ENCODE results near the gene DNAJC8. TPM values are rescaled to one million over a fixed set of nuclear protein-coding genes. Genes with fewer than 3 reads are reported as not detected.

DNAJC8 gene
- total and polyA plus RNA-seq, 7 experiments from 2014 or later: 54.2 to 174 (median 74.9) TPM

DNA sequence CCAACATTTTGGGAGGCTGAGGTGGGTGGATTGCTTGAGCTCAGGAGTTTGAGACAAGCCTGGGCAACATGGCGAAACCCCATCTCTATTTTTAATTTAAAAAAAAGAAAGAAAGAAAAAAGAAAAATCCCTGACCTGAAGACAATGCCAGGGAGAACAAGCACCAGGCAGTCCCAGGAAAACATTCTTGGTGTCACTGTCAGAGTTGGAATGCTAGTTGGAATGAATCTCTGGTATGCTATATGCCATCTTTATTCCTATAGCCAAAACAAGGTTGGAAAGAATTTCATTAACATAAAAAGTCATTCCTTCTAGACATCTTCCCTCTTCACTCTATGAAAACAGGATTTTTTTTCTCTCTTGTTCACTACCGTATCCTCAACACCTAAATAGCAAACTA lies 2.8 kb downstream of the DNAJC8 start:
- Mint-ChIP-seq H3K4me3 (peak overlapping the region in 4 of 10 donors; percentile 10 to 38 (median 26)), H3K9me3 (no peaks in the 10 kb centered on the region), H3K27ac (peak overlapping the region in 2 of 9 donors; percentile 42 to 64), H3K27me3 (no peaks in the 10 kb centered on the region), H3K36me3 (peaks cover 9 to 24% (median 22%) of the 10 kb centered on the region in 5 donors), H3K4me1 (peaks cover 11 to 52% (median 41%) of the 10 kb centered on the region in 7 donors)
- no peak for ATAC-seq
- H3K9me3 ChIP-seq (ENCODE audit: control insufficient read depth in 2 of 3, low read length in 3 of 3): no peaks in the 10 kb centered on the region
- H3K36me3 ChIP-seq (ENCODE audit: control insufficient read depth in 2 of 3, insufficient read depth in 3 of 3, low read length in 3 of 3): peaks cover 0 to 49% (median 13%) of the 10 kb centered on the region in 3 experiments
- intact Hi-C loops (cut with micrococcal nuclease): loop anchor here in 1 of 2 donors (5.0 kb wide), 1 partner anchor 657 kb away; no protein-coding TSS in a partner anchor
- no peak overlapping the region for H3K4me3 ChIP-seq (ENCODE audit: low read length)
- DNase-seq: no peak
- H3K27me3 ChIP-seq (ENCODE audit: control insufficient read depth in 2 of 2, insufficient read depth in 2 of 2, low read length in 2 of 2): no peaks in the 10 kb centered on the region
- H3K4me1 ChIP-seq (ENCODE audit: control insufficient read depth in 2 of 2, insufficient read depth in 2 of 2, low read length in 2 of 2): peaks cover 11 to 12% of the 10 kb centered on the region in 2 donors
- ChIA-PET CTCF (interaction anchor here (0.6 kb wide), 1 partner anchor 324 kb away, joined by 3 read pairs; no protein-coding TSS in a partner anchor), POLR2A (interaction anchor here (0.6 to 13.7 kb wide), 3 partner anchors 16 to 1980 kb away, joined by 3 to 184 read pairs (median 3); no protein-coding TSS in a partner anchor)
- no peak overlapping the region for H3K27ac ChIP-seq (ENCODE audit: low read depth, low read length)

DNA sequence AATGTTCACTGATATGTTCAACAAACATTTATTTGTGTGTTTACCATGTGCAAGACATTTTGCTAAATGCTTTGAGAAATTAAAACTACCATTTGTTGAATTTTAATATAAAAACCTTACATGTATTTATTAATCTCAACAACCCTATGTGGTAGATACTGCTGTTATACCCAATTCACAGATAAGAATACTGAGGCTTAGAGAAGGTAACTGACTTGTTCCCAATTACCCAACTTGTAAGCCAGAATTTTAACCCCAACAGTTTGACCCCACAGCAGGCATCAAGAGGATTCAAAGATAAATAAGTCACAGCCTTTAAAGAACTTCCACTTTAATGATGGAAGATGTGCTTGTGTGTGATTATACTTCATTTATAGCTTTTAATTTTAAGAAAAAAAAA lies 3.7 kb downstream of the DNAJC8 start:
- H3K4me1 Mint-ChIP-seq: peaks cover 11 to 51% (median 37%) of the 10 kb centered on the region in 7 donors
- H3K9me3 ChIP-seq (ENCODE audit: control insufficient read depth in 2 of 3, low read length in 3 of 3): no peaks in the 10 kb centered on the region
- no peak overlapping the region for H3K4me3 ChIP-seq (ENCODE audit: low read length)
- peaks cover 9 to 27% (median 25%) of the 10 kb centered on the region in 5 donors for H3K36me3 Mint-ChIP-seq
- CTCF ChIA-PET: interaction anchor here (0.7 kb wide), 1 partner anchor 43 kb away, joined by 3 read pairs; no protein-coding TSS in a partner anchor
- H3K27ac Mint-ChIP-seq: peak overlapping the region in 1 of 9 donors; percentile 42
- peaks cover 0 to 54% (median 17%) of the 10 kb centered on the region in 3 experiments for H3K36me3 ChIP-seq (ENCODE audit: control insufficient read depth in 2 of 3, insufficient read depth in 3 of 3, low read length in 3 of 3)
- no peak for DNase-seq
- ATAC-seq: no peak
- H3K27ac ChIP-seq (ENCODE audit: low read depth, low read length): no peak overlapping the region
- no peaks in the 10 kb centered on the region for H3K9me3 Mint-ChIP-seq
- peaks cover 11 to 12% of the 10 kb centered on the region in 2 donors for H3K4me1 ChIP-seq (ENCODE audit: control insufficient read depth in 2 of 2, insufficient read depth in 2 of 2, low read length in 2 of 2)
- H3K27me3 Mint-ChIP-seq: no peaks in the 10 kb centered on the region
- no peak overlapping the region for H3K4me3 Mint-ChIP-seq
- POLR2A ChIA-PET: interaction anchor here (13.7 kb wide), 1 partner anchor 17 kb away, joined by 184 read pairs; no protein-coding TSS in a partner anchor
- intact Hi-C loops (cut with micrococcal nuclease): no loop called here
- no peaks in the 10 kb centered on the region for H3K27me3 ChIP-seq (ENCODE audit: control insufficient read depth in 2 of 2, insufficient read depth in 2 of 2, low read length in 2 of 2)

DNA sequence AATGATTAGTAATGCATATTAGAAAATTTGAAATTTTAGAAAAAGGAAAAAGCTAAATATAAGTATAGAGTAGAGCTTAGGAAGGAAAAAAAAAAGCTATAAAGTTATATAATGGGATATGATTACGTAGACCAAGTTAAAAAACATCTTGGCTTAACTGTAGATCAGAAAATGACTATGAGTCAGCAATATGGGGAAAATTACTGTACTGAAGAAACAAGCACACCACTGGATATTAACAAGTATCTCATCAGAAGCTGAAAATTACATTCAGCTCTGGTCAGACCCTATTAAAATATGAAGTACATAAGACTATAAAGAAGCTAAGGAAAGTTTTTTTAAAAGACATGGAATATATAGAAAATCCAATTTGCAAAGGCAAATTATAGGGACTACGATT lies 19.5 kb downstream of the DNAJC8 start:
- Histone ChIP-seq H3K27me3 (ENCODE audit: control insufficient read depth in 2 of 2, insufficient read depth in 2 of 2, low read length in 2 of 2) (no peaks in the 10 kb centered on the region), H3K36me3 (ENCODE audit: control insufficient read depth in 2 of 3, insufficient read depth in 3 of 3, low read length in 3 of 3) (peaks cover 11 to 52% (median 22%) of the 10 kb centered on the region in 3 experiments), H3K4me1 (ENCODE audit: control insufficient read depth in 2 of 2, insufficient read depth in 2 of 2, low read length in 2 of 2) (peaks cover 0 to 7% of the 10 kb centered on the region in 2 donors), H3K27ac (ENCODE audit: low read depth, low read length) (no peak overlapping the region), H3K4me3 (ENCODE audit: low read length) (no peak overlapping the region), H3K9me3 (ENCODE audit: control insufficient read depth in 2 of 3, low read length in 3 of 3) (no peaks in the 10 kb centered on the region)
- no peak for DNase-seq
- Mint-ChIP-seq H3K36me3 (peaks cover 0 to 13% (median 8%) of the 10 kb centered on the region in 5 donors), H3K4me3 (no peak overlapping the region), H3K4me1 (peaks cover 6 to 12% (median 8%) of the 10 kb centered on the region in 7 donors), H3K27ac (no peak overlapping the region), H3K9me3 (no peaks in the 10 kb centered on the region), H3K27me3 (no peaks in the 10 kb centered on the region)
- ATAC-seq: no peak
- ChIA-PET POLR2A (interaction anchor here (0.8 kb wide), 1 partner anchor 8 kb away, joined by 3 read pairs; no protein-coding TSS in a partner anchor), CTCF (interaction anchor here (0.6 kb wide), 1 partner anchor 1052 kb away, joined by 3 read pairs; no protein-coding TSS in a partner anchor)
- intact Hi-C loops (cut with micrococcal nuclease): no loop called here

DNA sequence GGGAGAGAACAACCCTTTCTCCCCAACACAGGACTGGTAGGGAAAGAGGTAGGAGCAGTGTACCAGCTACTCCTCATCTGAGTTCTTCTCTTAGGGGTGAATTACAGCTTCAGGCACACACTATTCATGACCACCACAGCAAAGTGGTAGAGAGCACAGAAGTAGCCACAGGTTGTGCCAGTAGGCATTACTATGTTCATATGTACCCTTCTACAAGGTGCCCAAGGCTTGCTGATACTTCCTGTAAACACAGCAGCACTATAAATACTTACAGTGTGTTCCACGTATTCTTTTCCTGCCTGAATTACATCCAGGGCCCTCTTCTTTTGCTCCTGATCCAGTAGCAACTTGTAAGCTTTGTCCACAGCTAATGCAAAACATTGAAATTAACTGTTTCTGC lies 23.1 kb downstream of the DNAJC8 start:
- H3K36me3 Mint-ChIP-seq: peaks cover 0 to 21% (median 12%) of the 10 kb centered on the region in 5 donors

GRCh38 chr1:28208818-28209441 lies 23.9 kb downstream of the DNAJC8 start:
- Histone ChIP-seq H3K36me3 (ENCODE audit: control insufficient read depth in 2 of 3, insufficient read depth in 3 of 3, low read length in 3 of 3) (peaks cover 15 to 74% (median 33%) of the 10 kb centered on the region in 3 experiments), H3K27ac (ENCODE audit: low read depth, low read length) (no peak overlapping the region), H3K9me3 (ENCODE audit: control insufficient read depth in 2 of 3, low read length in 3 of 3) (no peaks in the 10 kb centered on the region), H3K4me3 (ENCODE audit: low read length) (no peak overlapping the region), H3K27me3 (ENCODE audit: control insufficient read depth in 2 of 2, insufficient read depth in 2 of 2, low read length in 2 of 2) (no peaks in the 10 kb centered on the region), H3K4me1 (ENCODE audit: control insufficient read depth in 2 of 2, insufficient read depth in 2 of 2, low read length in 2 of 2) (peaks cover 0 to 7% of the 10 kb centered on the region in 2 donors)
- ChIA-PET POLR2A (interaction anchor here (0.8 to 1.2 kb wide), 2 partner anchors 23 to 120 kb away, joined by 3 read pairs; partner anchors contain the start of gene EYA3), CTCF (interaction anchor here (0.7 to 2.0 kb wide), 9 partner anchors 10 to 351 kb away, joined by 3 to 32 read pairs (median 3); partner anchors contain the start of gene EYA3)
- Mint-ChIP-seq H3K27me3 (no peaks in the 10 kb centered on the region), H3K27ac (peak overlapping the region in 3 of 9 donors; percentile 16 to 56 (median 45)), H3K4me1 (peaks cover 6 to 13% (median 8%) of the 10 kb centered on the region in 7 donors), H3K36me3 (peaks cover under 1 to 24% (median 18%) of the 10 kb centered on the region in 5 donors), H3K9me3 (no peaks in the 10 kb centered on the region), H3K4me3 (no peak overlapping the region)
- ATAC-seq (peak; percentile 85), DNase-seq (peak in 8 of 9 donors; percentile 43 to 67 (median 60))
- intact Hi-C loops (cut with micrococcal nuclease): loop anchor here (1.0 to 2.0 kb wide), 3 partner anchors 118 to 351 kb away; no protein-coding TSS in a partner anchor

More for the DNA sequence above, 23.1 kb downstream of the DNAJC8 start:
- Histone ChIP-seq H3K36me3 (ENCODE audit: control insufficient read depth in 2 of 3, insufficient read depth in 3 of 3, low read length in 3 of 3) (peaks cover 11 to 70% (median 30%) of the 10 kb centered on the region in 3 experiments), H3K4me3 (ENCODE audit: low read length) (no peak overlapping the region), H3K27me3 (ENCODE audit: control insufficient read depth in 2 of 2, insufficient read depth in 2 of 2, low read length in 2 of 2) (no peaks in the 10 kb centered on the region), H3K4me1 (ENCODE audit: control insufficient read depth in 2 of 2, insufficient read depth in 2 of 2, low read length in 2 of 2) (peaks cover 0 to 7% of the 10 kb centered on the region in 2 donors), H3K27ac (ENCODE audit: low read depth, low read length) (no peak overlapping the region), H3K9me3 (ENCODE audit: control insufficient read depth in 2 of 3, low read length in 3 of 3) (no peaks in the 10 kb centered on the region)
- Mint-ChIP-seq H3K4me1 (peaks cover 6 to 13% (median 8%) of the 10 kb centered on the region in 7 donors), H3K27me3 (no peaks in the 10 kb centered on the region), H3K9me3 (no peaks in the 10 kb centered on the region), H3K4me3 (no peak overlapping the region), H3K27ac (peak overlapping the region in 3 of 9 donors; percentile 41 to 78 (median 45))
- intact Hi-C loops (cut with micrococcal nuclease): loop anchor here (1.0 to 2.0 kb wide), 3 partner anchors 118 to 351 kb away; no protein-coding TSS in a partner anchor
- CTCF ChIA-PET: interaction anchor here (1.2 to 2.0 kb wide), 5 partner anchors 13 to 349 kb away, joined by 3 to 32 read pairs (median 4); partner anchors contain the start of gene EYA3
- ATAC-seq (no peak), DNase-seq (no peak)
- POLR2A ChIA-PET: interaction anchor here (0.8 to 1.2 kb wide), 2 partner anchors 22 to 121 kb away, joined by 3 read pairs; partner anchors contain the start of gene EYA3

DNA sequence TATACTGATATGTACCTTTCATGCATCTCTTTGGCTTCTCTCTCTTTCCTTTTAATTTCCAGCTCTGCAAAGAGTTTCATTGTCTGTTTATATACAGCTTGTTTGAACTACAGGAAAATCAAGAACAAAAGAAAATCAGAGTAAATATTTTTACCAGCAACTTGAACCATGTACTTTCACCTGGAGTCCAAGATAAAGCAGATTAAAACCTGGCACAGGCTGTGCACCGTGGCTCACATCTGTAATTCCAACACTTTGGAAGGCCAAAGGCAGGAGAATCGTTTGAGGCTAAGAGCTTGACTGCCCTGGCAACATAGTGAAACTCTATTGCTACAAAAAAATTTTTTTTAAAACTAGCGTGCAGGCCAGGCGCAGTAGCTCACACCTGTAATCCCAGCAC lies 27.6 kb downstream of the DNAJC8 start:
- H3K36me3 ChIP-seq (ENCODE audit: control insufficient read depth in 2 of 3, insufficient read depth in 3 of 3, low read length in 3 of 3): peaks cover 20 to 80% (median 28%) of the 10 kb centered on the region in 3 experiments
- ATAC-seq: no peak
- Mint-ChIP-seq H3K4me3 (no peak overlapping the region), H3K27me3 (no peaks in the 10 kb centered on the region), H3K27ac (no peak overlapping the region), H3K4me1 (peaks cover 8 to 27% (median 18%) of the 10 kb centered on the region in 7 donors), H3K9me3 (no peaks in the 10 kb centered on the region), H3K36me3 (peaks cover 10 to 49% (median 36%) of the 10 kb centered on the region in 5 donors)
- no peaks in the 10 kb centered on the region for H3K27me3 ChIP-seq (ENCODE audit: control insufficient read depth in 2 of 2, insufficient read depth in 2 of 2, low read length in 2 of 2)
- H3K4me1 ChIP-seq (ENCODE audit: control insufficient read depth in 2 of 2, insufficient read depth in 2 of 2, low read length in 2 of 2): peaks cover 1 to 14% of the 10 kb centered on the region in 2 donors
- intact Hi-C loops (cut with micrococcal nuclease): no loop called here
- POLR2A ChIA-PET: interaction anchor here (0.8 kb wide), 1 partner anchor 8 kb away, joined by 3 read pairs; no protein-coding TSS in a partner anchor
- H3K4me3 ChIP-seq (ENCODE audit: low read length): no peak overlapping the region
- H3K9me3 ChIP-seq (ENCODE audit: control insufficient read depth in 2 of 3, low read length in 3 of 3): no peaks in the 10 kb centered on the region
- no peak for DNase-seq
- no peak overlapping the region for H3K27ac ChIP-seq (ENCODE audit: low read depth, low read length)
- CTCF ChIA-PET: interaction anchor here (1.0 to 1.4 kb wide), 2 partner anchors 9 to 114 kb away, joined by 4 to 6 read pairs; no protein-coding TSS in a partner anchor

Measured in naive thymus-derived CD4-positive, alpha-beta T cell (primary cell).